Germinal center (tissue), 1 donor: ENCODE results near the gene KIAA0825.
"Not testable (repeated sequence)": the region's sequence is repeated elsewhere in the genome, so short reads cannot be mapped to it uniquely, and the experiment has no call there.

Experiments
- DNase-seq: peaks from one replicate; pipeline ENCODE4 v3.0.0; 2012; ENCODE audit warnings: mixed read lengths, low spot score

The KIAA0825 gene

GRCh38 chr5:94577466-94578245, 40.7 kb downstream of the KIAA0825 start:
- no peak for DNase-seq

DNA sequence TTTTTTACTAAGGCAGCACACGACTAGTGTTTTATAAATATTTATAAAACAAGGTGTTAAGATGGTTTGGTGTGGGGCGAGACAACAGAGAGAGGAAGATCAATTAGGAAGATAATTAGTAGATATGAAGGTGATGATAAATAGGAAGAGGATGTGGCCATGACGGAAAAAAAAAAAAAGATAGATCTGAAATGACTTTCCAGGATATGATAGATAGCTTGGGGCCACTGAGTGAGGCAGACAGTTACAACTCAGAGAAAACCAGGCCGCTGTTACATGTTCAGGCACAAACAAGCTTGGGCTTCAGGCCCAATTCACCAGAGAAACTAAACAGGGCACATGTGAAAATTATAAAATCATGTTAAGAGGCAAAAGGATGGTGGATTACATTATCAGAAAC, 43.2 kb downstream of the KIAA0825 start:
- no peak for DNase-seq

DNA sequence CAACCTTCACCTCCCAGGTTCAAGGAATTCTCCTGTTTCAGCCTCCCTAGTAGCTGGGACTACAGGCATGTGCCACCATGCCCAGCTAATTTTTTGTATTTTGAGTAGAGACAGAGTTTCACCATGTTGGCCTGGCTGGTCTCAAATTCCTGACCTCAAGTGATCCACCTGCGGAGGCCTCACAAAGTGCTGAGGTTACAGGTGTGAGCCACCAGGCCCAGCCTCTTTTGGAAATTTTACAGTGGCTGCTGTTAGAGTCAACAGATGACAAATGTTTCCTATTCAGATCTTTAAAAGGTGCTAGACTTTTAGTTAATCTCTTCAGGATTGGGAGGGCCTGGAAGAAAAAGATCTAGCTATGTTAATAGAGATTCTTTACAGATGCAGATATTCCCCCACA, 45.1 kb downstream of the KIAA0825 start:
- DNase-seq, result not testable (repeated sequence)

GRCh38 chr5:94571415-94571814, 47.0 kb downstream of the KIAA0825 start:
- peak; percentile 5 for DNase-seq

DNA sequence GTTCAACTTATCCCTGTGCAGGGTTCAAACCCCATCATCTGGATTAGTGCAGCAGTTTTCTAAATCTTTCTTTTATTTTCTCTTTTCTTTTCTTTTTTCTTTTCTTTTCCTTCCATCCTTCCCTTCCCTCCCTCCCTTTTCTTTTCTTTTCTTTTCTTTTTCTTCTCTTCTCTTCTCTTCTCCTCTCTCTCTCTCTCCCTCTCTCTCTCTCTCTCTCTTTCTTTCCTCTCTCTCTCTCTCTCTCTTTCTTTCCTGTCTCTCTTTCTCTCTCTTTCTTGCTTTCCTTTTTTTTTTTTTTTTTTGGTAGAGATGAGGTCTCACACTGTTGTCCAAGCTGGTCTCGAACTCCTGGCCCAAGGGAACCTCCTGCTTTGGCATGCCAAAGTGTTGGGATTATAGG, 53.6 kb downstream of the KIAA0825 start:
- DNase-seq, result no peak

- DNase-seq, result no peak
Observed at GRCh38 chr5:94562327-94562971, 56.0 kb downstream of the KIAA0825 start.

- no peak for DNase-seq
Observed at GRCh38 chr5:94558028-94558427, 60.4 kb downstream of the KIAA0825 start.

DNA sequence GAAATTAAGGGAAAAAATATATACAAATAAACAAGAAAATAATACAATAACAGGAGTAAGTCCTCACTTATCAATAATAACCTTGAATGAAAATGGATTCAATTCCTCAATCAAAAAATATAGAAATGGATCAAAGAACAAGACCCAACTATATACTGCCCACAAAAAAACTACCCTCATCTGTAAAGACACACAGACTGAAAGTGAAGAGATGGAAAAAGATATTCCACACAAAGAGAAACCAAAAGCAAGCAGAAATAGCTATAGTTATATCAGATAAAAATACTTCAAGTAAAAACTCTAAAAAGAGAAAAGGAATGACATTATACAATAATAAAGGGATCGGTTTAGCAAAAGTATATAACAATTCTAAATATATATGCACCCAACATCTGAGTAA, 66.5 kb downstream of the KIAA0825 start:
- no peak for DNase-seq

GRCh38 chr5:94545870-94546625, 72.4 kb downstream of the KIAA0825 start:
- DNase-seq, result no peak

- DNase-seq, result no peak
Observed at GRCh38 chr5:94544875-94545547, 73.4 kb downstream of the KIAA0825 start.

GRCh38 chr5:94544031-94544650, 74.3 kb downstream of the KIAA0825 start:
- no peak for DNase-seq

- no peak for DNase-seq
Observed at GRCh38 chr5:94540856-94541494, 77.4 kb downstream of the KIAA0825 start.

GRCh38 chr5:94538260-94538659, 80.1 kb downstream of the KIAA0825 start:
- DNase-seq, result no peak

- DNase-seq, result no peak
Observed at GRCh38 chr5:94526706-94527105, 91.7 kb downstream of the KIAA0825 start.

- peak; percentile 16 for DNase-seq
Observed at GRCh38 chr5:94524841-94525697, 93.3 kb downstream of the KIAA0825 start.

- no peak for DNase-seq
Observed at GRCh38 chr5:94523018-94523417, 95.4 kb downstream of the KIAA0825 start.

DNA sequence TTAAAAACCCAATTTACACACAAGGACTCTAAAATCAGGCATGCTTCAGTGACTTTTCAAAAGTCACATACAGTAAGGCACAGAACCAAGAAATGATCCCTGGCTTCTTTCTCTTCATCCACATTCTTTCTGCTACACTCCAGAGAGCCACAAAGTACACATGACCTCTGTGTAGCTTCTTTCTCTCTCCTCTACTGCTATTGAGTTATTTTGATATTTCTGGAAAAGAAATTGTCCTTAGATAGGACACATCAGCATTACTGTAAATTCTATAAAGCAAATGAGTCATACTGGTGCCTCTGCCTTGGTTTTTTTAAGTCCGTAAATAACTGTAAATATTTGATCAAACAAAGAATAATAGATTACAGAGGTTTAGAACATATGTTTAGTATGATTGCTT, 96.3 kb downstream of the KIAA0825 start:
- DNase-seq, result no peak

DNA sequence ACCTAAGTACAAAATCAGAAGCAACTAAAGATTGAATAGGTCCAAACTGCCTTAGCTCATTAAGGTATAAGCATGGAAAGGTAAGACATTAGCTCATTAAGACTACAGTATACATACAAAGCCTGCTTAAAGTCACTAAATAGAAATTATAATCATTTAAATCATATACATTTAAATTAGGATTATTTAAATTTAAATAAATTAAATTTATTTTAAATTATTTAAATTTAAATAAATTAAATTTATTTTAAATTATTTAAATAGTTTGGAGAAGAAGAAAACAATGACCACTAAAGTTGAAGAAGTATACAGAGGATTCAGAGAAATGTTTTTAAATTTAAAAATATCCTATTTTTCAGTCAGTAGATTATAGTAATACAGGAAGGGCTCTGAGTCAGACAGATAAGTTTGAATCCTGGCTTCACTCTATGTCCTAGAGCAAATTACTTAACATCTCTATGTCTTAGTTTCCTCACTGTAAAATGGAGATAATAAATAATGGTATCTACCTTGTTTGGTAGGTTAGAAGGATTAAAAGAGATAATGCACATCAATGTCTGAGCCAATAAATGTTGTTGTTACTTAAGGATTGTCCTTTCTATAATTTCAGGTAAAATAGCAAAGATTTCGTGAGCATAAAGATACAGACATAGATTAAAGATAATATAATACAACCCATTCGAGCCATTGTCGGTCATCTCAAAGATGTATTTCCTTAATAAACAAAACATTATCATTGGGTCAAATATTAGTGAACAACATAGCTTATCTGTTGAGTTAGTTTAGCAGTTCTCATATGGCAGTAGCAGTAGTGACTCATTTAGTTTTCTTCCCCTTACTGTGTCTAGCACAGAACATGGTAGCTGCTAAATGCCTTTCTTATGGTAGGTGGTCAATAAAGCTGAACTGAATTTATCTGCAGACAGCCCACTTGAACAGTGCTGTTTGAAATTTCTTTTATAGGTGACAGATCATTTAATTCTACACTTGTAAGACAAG, 100.6 kb downstream of the KIAA0825 start:
- DNase-seq, result no peak

DNA sequence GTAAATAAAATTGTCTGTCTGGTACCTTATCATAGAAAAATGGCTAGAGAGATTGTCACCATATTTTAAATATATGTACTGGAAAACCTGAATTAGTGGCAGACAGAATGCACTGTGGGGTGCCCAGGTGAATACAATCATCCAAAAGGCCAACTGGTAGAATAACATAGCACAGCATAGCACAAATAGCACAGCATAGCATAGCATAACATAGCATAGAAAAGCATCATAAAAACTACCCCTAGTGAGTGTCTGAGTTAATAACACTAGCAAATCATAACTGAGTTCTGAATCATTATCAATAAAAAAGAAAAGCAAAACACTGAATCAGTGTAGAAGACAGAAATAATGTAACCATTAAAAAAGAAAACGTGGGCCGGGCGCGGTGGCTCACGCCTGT, 102.3 kb downstream of the KIAA0825 start:
- no peak for DNase-seq
